ENCODE measurements around the gene IQGAP2. TPM values are rescaled to one million over a fixed set of nuclear protein-coding genes. Genes with fewer than 3 reads are reported as not detected.

IQGAP2 gene
- total RNA-seq, 6 experiments from 2014 or later = 96.4 to 152 (median 123) TPM

- Histone ChIP-seq H3K4me1 (no peaks in the 10 kb centered on the region), H3K27ac (no peak overlapping the region), H3K9me3 (no peaks in the 10 kb centered on the region), H3K36me3 (peaks cover 3 to 34% (median 13%) of the 10 kb centered on the region in 4 donors), H3K27me3 (no peaks in the 10 kb centered on the region), H3K4me3 (no peak overlapping the region)
- TF ChIP-seq CTCF (IDR thresholded peaks at IDR 0.05) = no peak
- no peak for TF ChIP-seq POLR2A (IDR thresholded peaks at IDR 0.05)
- intact Hi-C loops (cut with DNase I) = no loop called here
- no peak for ATAC-seq
- DNase-seq = no peak
- 96% methylated on average over 2 of the region's 3 CpGs for WGBS (ENCODE audit: insufficient coverage, low coverage, low lambda C conversion rate, missing lambda C conversion rate)
These were observed 254.0 kb downstream of the IQGAP2 start for GRCh38 chr5:76657091-76657490.

- Histone ChIP-seq H3K36me3 (peaks cover 3 to 34% (median 13%) of the 10 kb centered on the region in 4 donors), H3K4me1 (no peaks in the 10 kb centered on the region), H3K4me3 (no peak overlapping the region), H3K27me3 (no peaks in the 10 kb centered on the region), H3K27ac (peak overlapping the region in 1 of 3 donors; percentile 28), H3K9me3 (no peaks in the 10 kb centered on the region)
- WGBS (ENCODE audit: insufficient coverage, low coverage, low lambda C conversion rate, missing lambda C conversion rate) = 50% methylated on average over 6 of the region's 6 CpGs
- intact Hi-C loops (cut with DNase I) = no loop called here
- TF ChIP-seq CTCF (IDR thresholded peaks at IDR 0.05) = no peak
- no peak for TF ChIP-seq POLR2A (IDR thresholded peaks at IDR 0.05)
- ATAC-seq = peak; percentile 43 to 87 (median 70)
- no peak for DNase-seq
These were observed 254.7 kb downstream of the IQGAP2 start for GRCh38 chr5:76657683-76658311.

GRCh38 chr5:76660360-76660759 is 257.3 kb downstream of the IQGAP2 start:
- Histone ChIP-seq H3K27ac (peak overlapping the region in 2 of 3 donors; percentile 12 to 15), H3K36me3 (peaks cover 0 to 25% (median 12%) of the 10 kb centered on the region in 4 donors), H3K27me3 (no peaks in the 10 kb centered on the region), H3K4me3 (no peak overlapping the region), H3K9me3 (no peaks in the 10 kb centered on the region), H3K4me1 (no peaks in the 10 kb centered on the region)
- intact Hi-C loops (cut with DNase I) = no loop called here
- WGBS (ENCODE audit: insufficient coverage, low coverage, low lambda C conversion rate, missing lambda C conversion rate) = 52% methylated on average over 2 of the region's 2 CpGs
- DNase-seq (no peak), ATAC-seq (no peak)
- TF ChIP-seq POLR2A (IDR thresholded peaks at IDR 0.05) (no peak), CTCF (IDR thresholded peaks at IDR 0.05) (no peak)

- TF ChIP-seq POLR2A (IDR thresholded peaks at IDR 0.05) (no peak), CTCF (IDR thresholded peaks at IDR 0.05) (no peak)
- intact Hi-C loops (cut with DNase I) = no loop called here
- H3K9me3 ChIP-seq = no peaks in the 10 kb centered on the region
- H3K36me3 ChIP-seq = peaks cover 0 to 27% (median 16%) of the 10 kb centered on the region in 4 donors
- 75% methylated on average over 5 of the region's 5 CpGs for WGBS (ENCODE audit: insufficient coverage, low coverage, low lambda C conversion rate, missing lambda C conversion rate)
- H3K4me1 ChIP-seq = no peaks in the 10 kb centered on the region
- no peak overlapping the region for H3K27ac ChIP-seq
- no peak for ATAC-seq
- no peaks in the 10 kb centered on the region for H3K27me3 ChIP-seq
- DNase-seq = no peak
- H3K4me3 ChIP-seq = no peak overlapping the region
These were observed 259.4 kb downstream of the IQGAP2 start for GRCh38 chr5:76662521-76662920.

All from right lobe of liver (tissue), 6 donors.